Measurements from ENCODE around the gene JADE3. TPM values are rescaled to one million over a fixed set of nuclear protein-coding genes. Genes with fewer than 3 reads are reported as not detected.

Gene JADE3
- polyA plus RNA-seq, 1 donor from 2014 or later = 6.8 TPM

- Histone ChIP-seq H3K79me2 (replicated peaks; ENCODE audit: insufficient read depth, low read length) (no peaks in the 10 kb centered on the region), H3K9me2 (ENCODE audit: insufficient read depth, low read length) (no peaks in the 10 kb centered on the region), H3K9me3 (ENCODE audit: low read length) (no peaks in the 10 kb centered on the region), H3K27ac (ENCODE audit: low read length) (no peak overlapping the region), H3F3A (ENCODE audit: insufficient read depth, low read length, poor library complexity, severe bottlenecking) (no peaks in the 10 kb centered on the region), H3K36me3 (ENCODE audit: insufficient read depth, low read length) (no peaks in the 10 kb centered on the region), H3K4me3 (ENCODE audit: low read length) (no peak overlapping the region), H2AFZ (ENCODE audit: low read depth, low read length) (no peak overlapping the region), H3K4me2 (ENCODE audit: low read length) (no peak overlapping the region), H3K27me3 (ENCODE audit: insufficient read depth, low read depth, low read length) (no peaks in the 10 kb centered on the region), H3K9ac (ENCODE audit: low read length) (no peak overlapping the region), H4K20me1 (ENCODE audit: insufficient read depth) (no peaks in the 10 kb centered on the region)
- TF ChIP-seq, protein P1, sequence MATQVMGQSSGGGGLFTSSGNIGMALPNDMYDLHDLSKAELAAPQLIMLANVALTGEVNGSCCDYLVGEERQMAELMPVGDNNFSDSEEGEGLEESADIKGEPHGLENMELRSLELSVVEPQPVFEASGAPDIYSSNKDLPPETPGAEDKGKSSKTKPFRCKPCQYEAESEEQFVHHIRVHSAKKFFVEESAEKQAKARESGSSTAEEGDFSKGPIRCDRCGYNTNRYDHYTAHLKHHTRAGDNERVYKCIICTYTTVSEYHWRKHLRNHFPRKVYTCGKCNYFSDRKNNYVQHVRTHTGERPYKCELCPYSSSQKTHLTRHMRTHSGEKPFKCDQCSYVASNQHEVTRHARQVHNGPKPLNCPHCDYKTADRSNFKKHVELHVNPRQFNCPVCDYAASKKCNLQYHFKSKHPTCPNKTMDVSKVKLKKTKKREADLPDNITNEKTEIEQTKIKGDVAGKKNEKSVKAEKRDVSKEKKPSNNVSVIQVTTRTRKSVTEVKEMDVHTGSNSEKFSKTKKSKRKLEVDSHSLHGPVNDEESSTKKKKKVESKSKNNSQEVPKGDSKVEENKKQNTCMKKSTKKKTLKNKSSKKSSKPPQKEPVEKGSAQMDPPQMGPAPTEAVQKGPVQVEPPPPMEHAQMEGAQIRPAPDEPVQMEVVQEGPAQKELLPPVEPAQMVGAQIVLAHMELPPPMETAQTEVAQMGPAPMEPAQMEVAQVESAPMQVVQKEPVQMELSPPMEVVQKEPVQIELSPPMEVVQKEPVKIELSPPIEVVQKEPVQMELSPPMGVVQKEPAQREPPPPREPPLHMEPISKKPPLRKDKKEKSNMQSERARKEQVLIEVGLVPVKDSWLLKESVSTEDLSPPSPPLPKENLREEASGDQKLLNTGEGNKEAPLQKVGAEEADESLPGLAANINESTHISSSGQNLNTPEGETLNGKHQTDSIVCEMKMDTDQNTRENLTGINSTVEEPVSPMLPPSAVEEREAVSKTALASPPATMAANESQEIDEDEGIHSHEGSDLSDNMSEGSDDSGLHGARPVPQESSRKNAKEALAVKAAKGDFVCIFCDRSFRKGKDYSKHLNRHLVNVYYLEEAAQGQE (IDR thresholded peaks at IDR 0.05; ENCODE audit: borderline replicate concordance) = no peak
- TF ChIP-seq MXI1 (conservative IDR thresholded peaks at IDR 0.05; ENCODE audit: poor library complexity, severe bottlenecking) (no peak), CTCF (IDR thresholded peaks at IDR 0.05; ENCODE audit: poor library complexity, severe bottlenecking) (no peak), POLR2AphosphoS5 (IDR thresholded peaks at IDR 0.05) (no peak), EP300 (conservative IDR thresholded peaks at IDR 0.05; ENCODE audit: poor library complexity, severe bottlenecking) (no peak), EZH2 (IDR thresholded peaks at IDR 0.05; ENCODE audit: borderline replicate concordance, insufficient read depth, low read length, poor library complexity, severe bottlenecking) (no peak), RAD21 (conservative IDR thresholded peaks at IDR 0.05) (no peak)
These were observed 45.1 kb downstream of the JADE3 start for GRCh38 chrX:46957297-46957696.

GRCh38 chrX:46959101-46959500 lies 46.9 kb downstream of the JADE3 start:
- H3K27me3 ChIP-seq (ENCODE audit: insufficient read depth, low read depth, low read length) = no peaks in the 10 kb centered on the region
- no peak overlapping the region for H2AFZ ChIP-seq (ENCODE audit: low read depth, low read length)
- no peaks in the 10 kb centered on the region for H3K36me3 ChIP-seq (ENCODE audit: insufficient read depth, low read length)
- H4K20me1 ChIP-seq (ENCODE audit: insufficient read depth) = no peaks in the 10 kb centered on the region
- H3K4me3 ChIP-seq (ENCODE audit: low read length) = no peak overlapping the region
- no peak overlapping the region for H3K4me2 ChIP-seq (ENCODE audit: low read length)
- no peak for TF ChIP-seq EP300 (conservative IDR thresholded peaks at IDR 0.05; ENCODE audit: poor library complexity, severe bottlenecking)
- no peak for TF ChIP-seq POLR2AphosphoS5 (IDR thresholded peaks at IDR 0.05)
- TF ChIP-seq MXI1 (conservative IDR thresholded peaks at IDR 0.05; ENCODE audit: poor library complexity, severe bottlenecking) = no peak
- no peak for TF ChIP-seq SMC3 (conservative IDR thresholded peaks at IDR 0.05; ENCODE audit: poor library complexity)
- TF ChIP-seq RAD21 (conservative IDR thresholded peaks at IDR 0.05) = no peak
- no peak for TF ChIP-seq CTCF (IDR thresholded peaks at IDR 0.05; ENCODE audit: poor library complexity, severe bottlenecking)
- TF ChIP-seq, protein P1 (IDR thresholded peaks at IDR 0.05; ENCODE audit: borderline replicate concordance) = no peak
- TF ChIP-seq TAF1 (IDR thresholded peaks at IDR 0.05; ENCODE audit: low read depth) = no peak
- no peak for TF ChIP-seq EZH2 (IDR thresholded peaks at IDR 0.05; ENCODE audit: borderline replicate concordance, insufficient read depth, low read length, poor library complexity, severe bottlenecking)
- H3K9ac ChIP-seq (ENCODE audit: low read length) = no peak overlapping the region
- H3F3A ChIP-seq (ENCODE audit: insufficient read depth, low read length, poor library complexity, severe bottlenecking) = no peaks in the 10 kb centered on the region
- H3K79me2 ChIP-seq (replicated peaks; ENCODE audit: insufficient read depth, low read length) = no peaks in the 10 kb centered on the region
- H3K9me3 ChIP-seq (ENCODE audit: low read length) = no peaks in the 10 kb centered on the region
- no peak overlapping the region for H3K27ac ChIP-seq (ENCODE audit: low read length)
- H3K9me2 ChIP-seq (ENCODE audit: insufficient read depth, low read length) = no peaks in the 10 kb centered on the region
